GM12892 (cell line): Measurements from ENCODE around the gene DAB2IP.

Source experiments
- POLR2A ChIP-seq: IDR thresholded peaks from 2 replicates; pipeline ENCODE4 v1.6.1; 2011; ENCODE audit warnings: low read depth, low read length, control low read depth
- POLR2AphosphoS5 ChIP-seq: IDR thresholded peaks from 2 replicates; pipeline ENCODE4 v1.6.1; 2011; ENCODE audit warnings: low read depth, low read length, control low read depth

DNA sequence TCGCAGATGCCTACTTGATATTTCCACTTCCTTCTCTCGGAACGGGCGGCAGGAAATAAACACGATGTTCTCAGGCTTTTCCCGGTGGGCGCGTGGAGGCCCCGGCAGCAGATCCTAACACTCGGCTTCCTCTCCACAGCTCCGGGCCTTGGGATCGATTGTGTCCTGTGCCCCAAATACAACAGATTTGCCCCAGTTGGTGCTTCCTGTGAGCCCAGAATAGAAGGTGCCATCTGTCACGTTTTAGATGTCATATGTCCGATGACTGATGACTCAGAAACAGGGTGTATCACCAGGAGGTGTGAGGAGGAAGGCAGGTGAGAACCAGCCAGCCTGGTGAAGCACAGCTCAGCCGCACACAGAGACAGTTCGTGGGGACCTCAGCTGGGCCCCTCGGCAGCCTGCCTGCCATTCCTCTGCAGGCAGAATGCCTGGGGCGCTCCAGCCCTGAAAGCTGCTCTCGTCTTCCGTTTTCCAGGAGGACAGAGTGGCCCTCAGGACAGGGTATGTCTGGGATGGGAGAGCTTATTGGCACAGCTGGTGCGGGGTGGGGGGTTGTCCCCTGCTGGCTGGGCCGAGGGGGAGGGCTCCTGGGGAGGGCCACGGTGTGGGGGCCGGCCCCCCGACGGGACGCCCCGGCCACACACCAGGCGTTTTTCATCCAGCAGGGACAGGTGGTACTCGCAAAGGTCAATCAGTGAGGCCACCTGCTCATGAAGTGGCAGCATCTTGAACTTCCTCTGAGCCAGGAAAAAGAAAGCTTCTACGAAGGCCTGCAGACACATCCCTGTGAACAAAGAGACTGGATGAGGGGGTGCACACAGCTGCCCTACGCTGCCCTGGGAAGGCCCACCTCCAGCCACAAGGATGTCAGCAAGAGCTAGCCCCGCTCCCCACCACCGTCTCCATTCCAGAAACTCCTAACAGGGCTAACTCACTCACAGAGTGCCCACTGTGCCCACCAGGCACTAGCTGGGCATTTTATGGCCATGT lies 171.0 kb downstream of the DAB2IP start:
- TF ChIP-seq POLR2A (no peak), POLR2AphosphoS5 (no peak)
